Liver (tissue), 3 donors: Measurements from ENCODE around the gene B3GNT5.

Source experiments
- CTCF ChIP-seq: fragments of 150-350 bp; IDR thresholded peaks from 2 replicates; pipeline ENCODE4 v1.5.1; 2017; ENCODE audit warnings: improper control_type of control experiment, low read depth, low read length; ENCODE audit not compliant: missing input control
- EGR1 ChIP-seq, 2 donors: IDR thresholded peaks; 2 replicates each; pipeline ENCODE4 v1.6.1; 2016 to 2018; ENCODE audit warnings: antibody characterized with exemption in 2 of 2, low read depth in 2 of 2
- FOXA1 ChIP-seq: IDR thresholded peaks from 2 replicates; pipeline ENCODE4 v1.6.1; 2016; ENCODE audit warnings: antibody characterized with exemption
- GABPA ChIP-seq, 2 donors: IDR thresholded peaks in 1 of 2; conservative IDR thresholded peaks in 1 of 2; 2 replicates each; pipeline ENCODE4 v1.6.1; 2016; ENCODE audit warnings: antibody characterized with exemption in 2 of 2, mild to moderate bottlenecking in 1 of 2, moderate library complexity in 1 of 2
- HNF4G ChIP-seq: IDR thresholded peaks from 2 replicates; pipeline ENCODE4 v1.6.1; 2016; ENCODE audit warnings: antibody characterized with exemption
- MAX ChIP-seq: IDR thresholded peaks from 2 replicates; pipeline ENCODE4 v1.6.1; 2016; ENCODE audit warnings: antibody characterized with exemption
- RAD21 ChIP-seq, 2 donors: IDR thresholded peaks; 2 replicates each; pipeline ENCODE4 v1.6.1; 2016; ENCODE audit warnings: antibody characterized with exemption in 2 of 2, mild to moderate bottlenecking in 2 of 2
- REST ChIP-seq: IDR thresholded peaks from 2 replicates; pipeline ENCODE4 v1.6.1; 2016; ENCODE audit warnings: antibody characterized with exemption, mild to moderate bottlenecking
- SP1 ChIP-seq: IDR thresholded peaks from 2 replicates; pipeline ENCODE4 v1.6.1; 2018; ENCODE audit warnings: antibody characterized with exemption, mild to moderate bottlenecking
- TAF1 ChIP-seq: conservative IDR thresholded peaks from 2 replicates; pipeline ENCODE4 v1.6.1; 2016; ENCODE audit warnings: antibody characterized with exemption, mild to moderate bottlenecking
- YY1 ChIP-seq: IDR thresholded peaks from 2 replicates; pipeline ENCODE4 v1.6.1; 2016; ENCODE audit warnings: antibody characterized with exemption, mild to moderate bottlenecking
- donor health status: healthy.
- donor health status: healthy.

GRCh38 chr3:183303690-183304089 lies 50.6 kb downstream of the B3GNT5 start:
- no peak for TF ChIP-seq CTCF
- TF ChIP-seq FOXA1: no peak
- TF ChIP-seq EGR1 (IDR thresholded peaks at IDR 0.05; ENCODE audit: low read depth in 2 of 2): no peak
- no peak for TF ChIP-seq RAD21 (IDR thresholded peaks at IDR 0.05)
- TF ChIP-seq YY1: no peak
- TF ChIP-seq SP1: no peak
- TF ChIP-seq MAX: no peak
- TF ChIP-seq TAF1: no peak
- TF ChIP-seq GABPA (IDR thresholded peaks at IDR 0.05 in 1 of 2, conservative IDR thresholded peaks at IDR 0.05 in 1 of 2): no peak
- TF ChIP-seq REST: no peak
- no peak for TF ChIP-seq HNF4G
